Thymus (tissue), 11 donors: ENCODE measurements around the gene DPYSL4. TPM values are rescaled to one million over a fixed set of nuclear protein-coding genes. Genes with fewer than 3 reads are reported as not detected.
A peak's percentile ranks its signal among the peaks of the same experiment; 100 is the strongest.

Experiments
- DNase-seq, 9 donors: peaks; one replicate each; pipeline ENCODE4 v3.0.0-alpha.2; 2013; ENCODE audit warnings: low spot score in 9 of 9, low read depth in 6 of 9, missing footprints in 1 of 9
- H3K27ac ChIP-seq, 2 donors: one replicate each; pipeline ENCODE4 v1.5.1; 2013; ENCODE audit warnings: control low read depth in 1 of 2, low read depth in 1 of 2, low read length in 1 of 2, mild to moderate bottlenecking in 1 of 2, moderate library complexity in 1 of 2
- H3K27me3 ChIP-seq, 2 donors: one replicate each; pipeline ENCODE4 v1.5.1; 2013; ENCODE audit warnings: low read length in 1 of 2; ENCODE audit not compliant: control insufficient read depth in 2 of 2, insufficient read depth in 1 of 2
- H3K36me3 ChIP-seq, 2 donors: one replicate each; pipeline ENCODE4 v1.5.1; 2013; ENCODE audit warnings: low read length in 1 of 2, mild to moderate bottlenecking in 1 of 2, moderate library complexity in 1 of 2; ENCODE audit not compliant: control insufficient read depth in 2 of 2, insufficient read depth in 2 of 2
- H3K4me1 ChIP-seq, 2 donors: one replicate each; pipeline ENCODE4 v1.5.1; 2013; ENCODE audit warnings: low read length in 2 of 2; ENCODE audit not compliant: control insufficient read depth in 2 of 2, insufficient read depth in 2 of 2
- H3K4me3 ChIP-seq, 2 donors: one replicate each; pipeline ENCODE4 v1.5.1; 2013; ENCODE audit warnings: low read length in 2 of 2, control low read depth in 1 of 2, mild to moderate bottlenecking in 1 of 2
- H3K9me3 ChIP-seq, 2 donors: one replicate each; pipeline ENCODE4 v1.5.1; 2013; ENCODE audit warnings: low read length in 1 of 2, mild to moderate bottlenecking in 1 of 2; ENCODE audit not compliant: control insufficient read depth in 2 of 2, insufficient read depth in 1 of 2
- whole genome bisulfite sequencing: extraction: QIAGEN DNeasy Blood & Tissue Kit; methylation state at CpG from one replicate; pipeline ENCODE4 v1.1.7; 2013; 5-methylcytosine and 5-hydroxymethylcytosine counted together
- polyA plus RNA-seq: library from polyadenylated mRNA; stranded (reverse); fragments of 200-250 nt; gene quantifications from one replicate; pipeline ENCODE4 v1.2.3, GENCODE V29; 2013
- total RNA-seq: library from RNA; stranded (reverse); fragments of 120-200 nt; gene quantifications from one replicate; pipeline ENCODE4 v1.2.4, GENCODE V29; 2013
- donor health status: healthy.

Gene DPYSL4
- total and polyA plus RNA-seq, 2 donors: 0.28 to 0.89 TPM

GRCh38 chr10:132141526-132142395 lies 45.0 kb upstream of the DPYSL4 start:
- Histone ChIP-seq H3K27me3 (peaks cover 9 to 30% of the 10 kb centered on the region in 2 donors), H3K36me3 (no peaks in the 10 kb centered on the region), H3K4me3 (no peak overlapping the region), H3K27ac (no peak overlapping the region), H3K4me1 (no peaks in the 10 kb centered on the region), H3K9me3 (no peaks in the 10 kb centered on the region)
- WGBS: 89% methylated on average over 32 of the region's 32 CpGs
- DNase-seq: no peak

GRCh38 chr10:132142396-132143161 lies 44.2 kb upstream of the DPYSL4 start:
- H3K27me3 ChIP-seq: peaks cover 9 to 30% of the 10 kb centered on the region in 2 donors
- no peak overlapping the region for H3K27ac ChIP-seq
- H3K4me3 ChIP-seq: no peak overlapping the region
- H3K36me3 ChIP-seq: no peaks in the 10 kb centered on the region
- WGBS: 27% methylated on average over 33 of the region's 33 CpGs
- no peaks in the 10 kb centered on the region for H3K4me1 ChIP-seq
- peak in 3 of 9 donors; percentile 15 to 22 (median 21) for DNase-seq
- H3K9me3 ChIP-seq: no peaks in the 10 kb centered on the region

DNA sequence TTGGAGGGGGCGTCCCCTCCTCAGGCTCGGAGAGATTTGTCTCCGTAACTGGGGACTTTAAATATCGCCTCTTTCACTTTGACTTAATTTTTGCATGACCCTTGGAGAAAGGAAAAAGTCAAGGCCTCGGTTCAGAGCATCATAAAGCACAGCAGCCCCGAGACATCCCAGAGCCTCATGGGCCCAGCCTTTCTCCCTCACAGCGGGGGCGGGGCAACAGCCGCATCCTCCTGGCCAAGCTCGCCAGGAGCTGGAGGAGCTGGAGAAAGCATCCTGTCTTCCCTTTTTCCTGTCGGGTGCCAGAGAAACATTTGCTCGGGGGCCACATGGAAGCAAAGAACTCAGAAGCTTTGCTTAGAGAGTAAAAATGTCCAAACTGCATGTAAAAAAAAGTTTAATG lies 43.6 kb upstream of the DPYSL4 start:
- Histone ChIP-seq H3K36me3 (no peaks in the 10 kb centered on the region), H3K4me3 (no peak overlapping the region), H3K4me1 (no peaks in the 10 kb centered on the region), H3K27ac (no peak overlapping the region), H3K9me3 (no peaks in the 10 kb centered on the region), H3K27me3 (peaks cover 9 to 30% of the 10 kb centered on the region in 2 donors)
- WGBS: 27% methylated on average over 12 of the region's 12 CpGs
- no peak for DNase-seq

- 58% methylated on average over 17 of the region's 17 CpGs for WGBS
- Histone ChIP-seq H3K36me3 (no peaks in the 10 kb centered on the region), H3K4me1 (no peaks in the 10 kb centered on the region), H3K4me3 (no peak overlapping the region), H3K27ac (no peak overlapping the region), H3K9me3 (no peaks in the 10 kb centered on the region), H3K27me3 (peaks cover 9 to 30% of the 10 kb centered on the region in 2 donors)
- DNase-seq: no peak
Observed at GRCh38 chr10:132144086-132144485, 42.7 kb upstream of the DPYSL4 start.

- Histone ChIP-seq H3K4me3 (no peak overlapping the region), H3K4me1 (no peaks in the 10 kb centered on the region), H3K9me3 (no peaks in the 10 kb centered on the region), H3K27ac (no peak overlapping the region), H3K36me3 (no peaks in the 10 kb centered on the region), H3K27me3 (peaks cover 9 to 30% of the 10 kb centered on the region in 2 donors)
- no peak for DNase-seq
- WGBS: 93% methylated on average over 14 of the region's 14 CpGs
Observed at GRCh38 chr10:132145002-132145401, 41.7 kb upstream of the DPYSL4 start.

DNA sequence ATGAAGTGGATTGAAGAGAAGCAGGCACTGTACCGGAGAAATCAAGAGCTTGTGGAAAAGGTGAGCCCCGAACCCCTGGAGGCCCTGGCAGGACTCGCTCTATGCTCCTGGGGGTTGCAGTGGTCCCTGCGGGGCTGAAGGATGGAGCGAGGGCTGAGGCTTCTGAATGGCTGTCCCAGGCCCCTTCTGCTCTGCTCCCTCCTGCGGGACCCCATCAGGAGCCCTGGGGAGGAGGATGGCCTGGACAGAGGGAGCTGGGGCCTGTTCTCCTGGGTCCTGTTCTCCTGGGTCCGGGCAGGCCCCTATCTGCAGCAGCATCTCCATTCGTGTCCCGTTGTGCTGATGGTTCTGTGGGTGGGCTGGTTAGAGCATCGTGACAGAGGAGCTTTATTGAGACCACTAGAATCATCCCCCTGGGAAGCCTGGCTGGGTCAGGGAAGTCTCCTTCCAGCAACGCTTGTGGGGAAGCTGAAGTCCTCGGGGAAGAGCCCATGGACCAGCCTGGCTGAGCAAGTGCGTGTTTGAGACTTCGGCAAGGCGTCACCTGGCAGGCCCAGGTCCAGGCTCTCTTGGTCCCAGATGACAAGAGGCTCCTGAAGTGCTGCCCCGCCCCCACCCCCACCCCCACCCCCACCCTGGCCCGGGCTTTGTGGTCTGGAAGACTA lies 41.1 kb upstream of the DPYSL4 start:
- no peaks in the 10 kb centered on the region for H3K4me1 ChIP-seq
- no peak overlapping the region for H3K4me3 ChIP-seq
- peaks cover 9 to 30% of the 10 kb centered on the region in 2 donors for H3K27me3 ChIP-seq
- DNase-seq: no peak
- no peak overlapping the region for H3K27ac ChIP-seq
- 84% methylated on average over 17 of the region's 17 CpGs for WGBS
- H3K9me3 ChIP-seq: no peaks in the 10 kb centered on the region
- no peaks in the 10 kb centered on the region for H3K36me3 ChIP-seq

DNA sequence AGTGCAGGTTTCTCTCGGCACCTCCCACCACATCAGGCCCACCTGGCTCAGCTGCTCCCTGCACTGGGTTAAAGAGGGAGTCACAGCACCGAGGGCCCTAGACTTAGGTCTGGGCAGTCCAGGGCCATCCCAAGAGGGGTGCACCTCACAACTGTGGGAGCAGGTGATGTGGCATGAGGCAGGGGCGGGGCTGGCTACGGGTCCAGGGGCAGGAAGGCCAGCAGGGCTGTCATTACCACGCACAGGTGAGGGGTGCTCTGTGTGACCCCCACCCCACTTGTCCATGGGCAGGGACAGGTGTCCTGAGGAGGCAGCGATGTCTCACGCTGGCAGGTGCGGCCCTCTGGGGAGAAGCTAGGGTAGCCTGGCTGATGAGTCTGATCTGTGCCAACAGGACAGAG lies 40.5 kb upstream of the DPYSL4 start:
- no peak for DNase-seq
- WGBS: 82% methylated on average over 8 of the region's 8 CpGs
- Histone ChIP-seq H3K36me3 (no peaks in the 10 kb centered on the region), H3K27me3 (peaks cover 9 to 30% of the 10 kb centered on the region in 2 donors), H3K9me3 (no peaks in the 10 kb centered on the region), H3K4me1 (no peaks in the 10 kb centered on the region), H3K27ac (no peak overlapping the region), H3K4me3 (no peak overlapping the region)

- DNase-seq: no peak
- Histone ChIP-seq H3K4me1 (no peaks in the 10 kb centered on the region), H3K9me3 (no peaks in the 10 kb centered on the region), H3K36me3 (no peaks in the 10 kb centered on the region), H3K4me3 (no peak overlapping the region), H3K27me3 (peaks cover 9 to 26% of the 10 kb centered on the region in 2 donors), H3K27ac (no peak overlapping the region)
- 83% methylated on average over 31 of the region's 31 CpGs for WGBS
Observed at GRCh38 chr10:132146941-132147915, 39.5 kb upstream of the DPYSL4 start.
